HG03378 (cell line): ENCODE results near the gene SERPING1.

Experiments
- ATAC-seq: cut with Tn5 transposase; IDR thresholded peaks from one replicate; pipeline ENCODE4 v1.9.1; 2021; ENCODE audit warnings: mild to moderate bottlenecking, moderate library complexity; ENCODE audit not compliant: unreplicated experiment

SERPING1 gene

DNA sequence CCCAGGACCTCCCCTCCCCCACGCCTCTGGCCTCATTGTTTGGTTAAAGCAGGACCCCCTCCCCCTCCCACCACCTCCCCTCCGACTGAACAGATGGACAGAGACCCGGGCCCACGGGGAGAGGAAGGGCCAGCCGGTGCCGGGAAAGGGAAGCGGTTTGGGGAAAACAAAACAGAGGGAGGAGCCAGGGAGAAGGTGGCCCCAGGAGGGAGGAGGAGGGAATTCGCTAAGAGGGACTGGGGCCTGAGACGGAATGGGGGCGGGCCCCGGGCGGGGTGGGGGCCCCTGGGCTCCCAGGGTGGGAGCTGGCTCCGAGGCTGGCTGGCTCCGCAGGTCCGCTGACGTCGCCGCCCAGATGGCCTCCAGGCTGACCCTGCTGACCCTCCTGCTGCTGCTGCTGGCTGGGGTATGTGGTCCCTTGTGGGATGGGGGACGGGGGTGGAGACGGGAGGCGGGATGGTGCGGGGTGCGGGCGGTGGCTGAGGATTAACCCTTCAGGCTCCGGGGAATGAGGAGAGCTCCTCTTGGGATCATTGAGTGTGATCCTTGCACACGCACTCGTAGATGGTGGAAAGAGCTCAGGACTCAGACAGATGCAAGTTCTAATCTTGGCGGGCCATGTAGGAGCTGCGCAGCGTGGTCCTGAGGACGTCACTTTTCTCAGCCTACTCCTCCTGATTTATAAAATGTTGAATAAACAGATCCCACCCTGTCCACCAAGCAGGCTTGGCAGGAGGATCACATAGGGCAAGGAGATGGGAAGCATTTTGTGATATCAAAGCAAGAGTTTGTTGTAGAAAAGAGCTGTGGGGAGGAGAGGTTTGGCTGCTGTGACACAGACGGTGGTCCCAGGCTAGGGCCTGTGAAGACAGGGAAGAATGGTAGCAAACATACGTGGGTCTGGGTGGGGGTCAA lies 688 bp downstream of the SERPING1 start:
- ATAC-seq = no peak

DNA sequence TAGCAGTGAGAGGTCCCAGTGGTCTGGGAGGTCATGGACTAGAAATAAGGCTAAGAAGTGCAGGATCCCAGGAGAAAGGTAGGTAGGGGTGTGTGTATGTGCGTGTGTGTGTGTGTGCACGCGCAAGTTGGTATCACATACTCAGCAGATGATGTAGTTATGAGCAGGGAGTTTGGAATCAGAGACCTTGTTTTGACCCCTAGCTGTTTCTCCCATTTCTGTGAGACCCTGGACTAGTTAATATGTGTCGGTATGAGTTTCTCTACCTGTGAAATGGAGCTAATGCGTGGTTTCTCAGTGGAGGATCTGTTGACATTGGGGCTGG lies 1.3 kb downstream of the SERPING1 start:
- ATAC-seq = no peak

DNA sequence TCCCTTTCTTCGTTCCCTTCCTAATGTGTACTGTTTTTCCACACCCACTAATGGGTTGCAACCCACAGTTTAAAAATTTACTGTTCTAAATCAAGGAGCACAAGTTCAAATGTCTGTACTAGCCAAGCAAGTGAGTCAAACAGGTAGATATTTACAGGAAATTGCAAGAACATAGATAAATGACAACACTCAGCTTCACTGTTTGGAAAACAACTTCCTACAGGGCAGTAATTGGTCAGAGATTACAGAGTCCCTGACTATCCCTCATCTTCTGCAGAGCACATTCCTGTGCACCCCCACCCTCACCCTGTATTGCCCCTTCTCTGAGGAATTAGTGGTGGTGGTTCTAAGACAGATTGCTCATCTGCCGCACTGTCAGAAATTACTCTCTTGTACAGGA lies 1.9 kb downstream of the SERPING1 start:
- no peak for ATAC-seq

DNA sequence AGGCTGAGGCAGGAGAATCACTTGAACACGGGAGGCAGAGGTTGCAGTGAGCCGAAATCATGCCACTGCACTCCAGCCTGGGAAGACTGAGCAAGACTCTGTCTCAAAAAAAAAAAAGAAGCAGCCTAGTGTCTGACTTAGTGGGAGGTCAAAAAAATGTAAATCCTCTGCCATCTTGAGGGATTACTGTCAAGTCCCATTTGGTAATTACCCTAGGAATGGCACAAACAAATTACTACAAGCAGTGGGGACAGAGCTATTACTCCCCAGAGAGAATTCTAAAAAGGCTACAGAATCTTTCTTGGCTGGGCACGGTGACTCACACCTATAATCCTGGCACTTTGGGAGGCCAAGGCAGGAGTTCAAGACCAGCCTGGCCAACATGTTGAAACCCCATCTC lies 3.8 kb downstream of the SERPING1 start:
- ATAC-seq = no peak

DNA sequence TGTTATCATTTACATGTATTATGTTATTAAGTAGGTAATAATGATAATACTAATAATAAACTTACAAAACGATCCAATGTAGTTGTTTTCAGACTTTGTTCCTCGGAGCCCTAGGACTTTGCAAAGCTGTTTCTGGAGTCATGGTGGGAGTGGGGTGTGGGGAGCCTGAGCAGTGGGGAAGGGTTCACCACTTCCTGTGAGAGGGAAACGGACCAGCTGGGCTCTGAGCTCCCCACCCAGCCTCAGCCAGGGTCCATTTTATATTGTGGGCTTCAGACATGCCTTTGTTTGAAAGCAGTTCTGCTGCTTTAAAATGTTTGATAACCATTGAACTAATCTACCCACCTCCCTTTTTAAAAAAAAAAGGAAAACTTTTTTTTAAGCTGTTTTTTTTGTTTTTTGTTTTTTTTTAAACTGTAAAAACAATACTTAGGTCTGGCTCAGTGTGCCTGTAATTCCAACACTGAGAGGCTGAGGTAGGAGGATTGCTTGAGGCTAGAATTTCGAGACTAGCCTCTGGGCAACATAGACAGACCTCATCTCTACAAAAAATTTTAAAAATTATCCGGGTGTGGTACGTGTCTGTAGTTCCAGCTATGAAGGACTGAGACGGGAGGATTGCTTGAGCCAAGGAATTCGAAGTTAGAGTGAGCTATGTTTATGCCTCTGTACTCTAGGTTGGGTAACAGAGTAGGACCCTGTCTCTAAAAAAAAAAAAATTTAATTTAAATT lies 7.0 kb downstream of the SERPING1 start:
- ATAC-seq = no peak

DNA sequence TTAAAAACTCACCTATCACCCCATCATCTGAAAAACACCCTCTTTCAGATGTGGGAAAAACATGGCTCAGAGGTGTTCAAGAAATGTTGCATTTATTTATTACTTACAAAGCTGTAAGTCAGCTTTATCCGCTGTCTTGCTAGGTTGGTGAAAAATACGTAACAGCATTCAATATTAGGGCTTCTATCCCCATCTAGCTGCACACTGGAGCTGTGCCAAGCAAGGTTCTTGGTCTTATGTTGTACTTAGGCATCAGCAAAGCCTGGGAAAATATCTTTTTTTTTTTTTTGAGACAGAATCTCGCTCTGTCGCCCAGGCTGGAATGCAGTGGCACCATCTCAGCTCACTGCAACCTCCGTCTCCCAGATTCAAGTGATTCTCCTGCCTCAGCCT lies 7.5 kb downstream of the SERPING1 start:
- no peak for ATAC-seq

DNA sequence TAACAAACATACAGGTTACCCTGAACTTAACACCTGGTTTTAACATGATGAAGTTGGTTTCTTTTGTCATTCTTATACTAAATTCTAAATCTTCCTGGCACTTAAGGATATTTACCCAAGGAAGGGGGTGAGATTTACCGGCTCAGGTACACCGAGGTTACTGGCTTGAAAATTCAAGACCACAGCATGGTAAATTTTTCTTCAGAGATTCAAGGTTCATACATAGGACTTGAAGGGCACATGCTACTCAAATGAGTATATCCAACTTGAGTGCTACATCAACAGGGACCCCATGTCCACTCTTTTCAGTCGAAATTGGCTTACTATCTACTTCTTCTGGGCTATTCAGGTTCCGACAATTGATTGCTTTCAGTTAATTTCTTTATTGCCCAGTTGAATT lies 12.7 kb downstream of the SERPING1 start:
- ATAC-seq = no peak

DNA sequence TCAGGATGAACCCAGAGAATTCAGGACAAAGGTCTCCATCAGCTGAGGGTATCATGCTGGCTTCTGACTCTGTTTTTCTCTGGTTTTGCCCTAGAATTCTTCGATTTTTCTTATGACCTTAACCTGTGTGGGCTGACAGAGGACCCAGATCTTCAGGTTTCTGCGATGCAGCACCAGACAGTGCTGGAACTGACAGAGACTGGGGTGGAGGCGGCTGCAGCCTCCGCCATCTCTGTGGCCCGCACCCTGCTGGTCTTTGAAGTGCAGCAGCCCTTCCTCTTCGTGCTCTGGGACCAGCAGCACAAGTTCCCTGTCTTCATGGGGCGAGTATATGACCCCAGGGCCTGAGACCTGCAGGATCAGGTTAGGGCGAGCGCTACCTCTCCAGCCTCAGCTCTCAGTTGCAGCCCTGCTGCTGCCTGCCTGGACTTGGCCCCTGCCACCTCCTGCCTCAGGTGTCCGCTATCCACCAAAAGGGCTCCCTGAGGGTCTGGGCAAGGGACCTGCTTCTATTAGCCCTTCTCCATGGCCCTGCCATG lies 16.8 kb downstream of the SERPING1 start:
- no peak for ATAC-seq

DNA sequence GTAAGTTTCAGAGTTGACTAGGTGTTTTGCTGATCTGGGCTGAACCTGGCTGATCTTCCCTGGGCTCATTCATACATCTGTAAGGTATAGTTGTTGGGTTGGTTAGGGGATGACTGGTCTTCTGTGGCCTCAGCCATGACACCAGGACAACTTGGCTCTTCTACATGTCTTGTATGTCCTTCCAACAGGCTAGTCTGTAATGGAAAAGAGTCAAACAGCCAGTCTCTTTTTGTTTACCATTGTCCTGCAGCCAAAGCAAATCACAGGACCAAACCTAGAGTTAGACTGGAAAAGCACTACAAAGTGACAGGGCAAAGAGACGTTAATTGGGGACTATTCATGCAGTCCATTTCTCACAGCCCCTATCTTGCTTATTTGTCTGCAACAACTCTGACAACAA lies 17.8 kb downstream of the SERPING1 start:
- ATAC-seq = no peak

DNA sequence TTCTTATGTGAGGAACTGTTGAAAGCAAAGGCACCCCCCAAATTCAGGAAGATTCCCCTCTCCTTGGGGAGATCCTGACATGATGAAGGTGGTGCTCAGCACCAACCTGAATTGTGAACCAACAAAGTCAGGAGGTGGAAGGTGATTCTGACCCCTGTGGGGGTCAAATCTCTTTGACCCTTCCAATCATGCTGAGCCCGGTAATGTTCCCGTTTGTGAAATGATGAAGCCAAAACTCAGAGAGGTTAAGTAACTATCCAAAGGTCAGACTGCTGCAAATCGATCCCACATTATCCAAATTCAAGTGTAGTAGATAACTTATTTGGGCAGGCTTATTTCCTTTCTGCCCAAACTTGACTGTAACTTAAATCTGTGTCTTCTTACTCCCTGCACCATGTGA lies 19.1 kb downstream of the SERPING1 start:
- ATAC-seq = no peak

DNA sequence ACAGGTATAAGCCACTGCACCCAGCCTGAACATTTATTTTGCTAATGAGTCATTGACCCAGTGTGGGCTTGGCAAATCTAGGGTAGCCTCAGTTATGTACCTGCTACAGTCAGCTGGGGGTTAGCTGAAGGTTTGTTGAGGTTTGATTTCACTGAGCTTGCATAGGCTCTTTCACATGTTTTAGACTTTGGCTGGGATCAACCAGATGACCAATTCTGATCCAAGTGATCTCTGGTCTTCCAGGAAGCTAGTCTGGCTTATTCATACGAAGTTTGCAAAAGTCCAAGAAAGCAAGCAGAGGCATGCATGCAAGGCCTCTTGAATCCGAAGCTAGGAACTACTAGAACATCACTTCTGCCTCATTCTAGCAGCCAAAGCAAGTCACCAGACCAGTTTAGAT lies 21.0 kb downstream of the SERPING1 start:
- no peak for ATAC-seq

DNA sequence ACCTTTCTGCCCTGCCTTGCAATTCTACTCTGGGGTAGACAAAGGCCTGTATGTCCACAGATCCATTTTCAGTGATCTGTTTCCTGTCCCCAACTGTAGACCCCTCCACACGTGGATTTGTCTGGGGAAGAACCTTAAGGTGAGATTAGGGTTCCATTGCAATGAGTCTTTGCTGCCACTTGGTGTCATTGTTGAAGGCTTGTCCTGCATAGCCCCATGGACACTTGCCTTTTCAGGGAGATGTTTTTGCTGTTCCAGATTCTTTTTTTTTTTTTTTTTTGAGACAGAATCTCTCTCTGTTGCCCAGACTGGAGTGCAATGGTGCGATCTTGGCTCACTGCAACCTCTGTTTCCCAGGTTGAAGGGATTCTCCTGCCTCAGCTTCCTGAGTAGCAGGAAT lies 21.8 kb downstream of the SERPING1 start:
- no peak for ATAC-seq

DNA sequence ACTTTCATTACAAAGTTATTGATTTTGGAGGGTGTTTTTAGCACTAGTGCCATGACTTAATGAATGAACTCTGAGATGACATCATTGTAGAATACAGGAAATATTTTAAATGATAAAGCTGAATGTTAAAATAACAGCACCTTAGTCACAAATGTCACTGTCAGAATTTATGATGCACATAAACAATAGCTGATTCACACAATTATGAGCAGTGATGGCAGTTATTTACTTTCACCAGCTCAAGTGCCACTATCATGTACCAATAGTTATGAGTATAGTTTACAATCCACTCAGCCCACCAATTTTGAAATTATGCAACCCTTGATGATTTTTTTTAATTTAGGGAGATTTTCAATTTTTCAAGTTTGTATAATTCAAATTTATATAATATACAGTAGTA lies 23.0 kb downstream of the SERPING1 start:
- no peak for ATAC-seq

DNA sequence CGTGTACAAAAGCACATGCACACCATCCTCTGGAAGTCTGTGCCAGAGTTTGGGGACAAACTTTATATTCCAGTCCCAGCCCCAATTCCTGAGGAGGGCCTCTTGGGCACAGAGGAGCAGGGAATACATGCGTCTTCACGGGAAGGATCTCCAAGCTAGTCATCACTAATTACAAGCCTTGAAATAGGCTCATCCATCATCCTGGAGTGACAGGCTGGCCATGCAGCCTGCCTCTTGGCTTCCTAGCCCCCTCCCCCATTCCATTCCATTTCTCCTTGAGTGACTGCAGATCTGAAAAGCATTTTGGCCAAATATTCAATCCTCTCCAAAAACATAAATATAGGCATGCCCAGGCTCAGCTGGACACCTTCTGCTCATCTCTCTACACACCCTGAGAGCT lies 24.8 kb downstream of the SERPING1 start:
- no peak for ATAC-seq

DNA sequence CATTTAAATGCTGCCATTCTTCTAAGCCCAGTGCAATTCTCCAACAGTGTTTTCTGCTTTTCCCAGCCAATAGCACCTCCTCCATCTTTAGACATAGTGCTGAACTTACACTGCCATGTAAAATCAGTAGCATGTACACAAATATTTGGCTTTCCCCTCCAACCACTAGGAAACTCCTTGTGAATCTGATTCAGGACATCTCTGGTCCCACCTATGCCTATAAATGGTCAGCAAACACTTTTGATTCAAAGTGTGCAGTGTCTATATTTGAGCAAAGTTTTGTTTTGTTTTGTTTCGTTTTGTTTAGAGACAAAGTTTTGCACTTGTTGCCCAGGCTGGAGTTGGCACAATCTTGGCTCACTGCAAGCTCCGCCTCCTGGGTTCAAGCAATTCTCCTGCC lies 27.4 kb downstream of the SERPING1 start:
- ATAC-seq = no peak

DNA sequence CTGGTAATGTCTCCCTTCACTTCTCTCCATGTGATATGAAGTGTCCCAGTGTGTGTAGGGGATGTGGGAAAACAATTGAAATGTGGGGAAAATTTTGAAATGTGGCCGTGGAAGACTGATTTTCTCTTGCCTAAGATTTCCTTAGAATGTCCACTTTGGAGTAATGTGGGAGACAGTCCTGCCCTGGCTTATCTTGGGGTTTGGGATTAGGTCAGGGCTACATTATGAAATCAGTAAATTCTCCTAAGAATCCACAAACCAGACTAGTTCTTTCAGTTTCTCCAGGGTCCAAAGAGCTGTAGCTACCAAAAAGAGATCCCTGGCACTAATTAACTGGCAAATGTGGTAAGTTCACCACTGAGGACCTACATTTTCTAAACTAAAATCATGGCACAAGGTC lies 29.4 kb downstream of the SERPING1 start:
- no peak for ATAC-seq

DNA sequence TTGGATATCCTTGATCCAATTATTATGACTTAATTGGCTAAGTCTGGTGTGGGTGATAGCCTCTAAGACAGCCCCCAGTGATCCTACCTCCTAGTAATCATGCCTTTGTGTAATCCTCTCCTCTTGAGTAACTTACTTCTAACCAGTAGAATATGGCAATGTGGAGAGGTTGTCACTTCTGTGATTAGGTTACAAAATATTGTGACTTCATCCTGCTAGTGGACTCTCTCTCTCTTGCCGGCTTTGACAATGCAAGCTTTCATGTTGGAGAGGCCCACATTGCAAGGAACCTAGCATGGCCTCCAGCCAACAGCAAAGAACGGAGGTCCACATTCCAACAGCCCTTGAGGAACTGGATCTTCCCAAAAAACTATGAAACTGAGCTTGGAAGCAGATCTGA lies 32.7 kb downstream of the SERPING1 start:
- ATAC-seq = no peak

DNA sequence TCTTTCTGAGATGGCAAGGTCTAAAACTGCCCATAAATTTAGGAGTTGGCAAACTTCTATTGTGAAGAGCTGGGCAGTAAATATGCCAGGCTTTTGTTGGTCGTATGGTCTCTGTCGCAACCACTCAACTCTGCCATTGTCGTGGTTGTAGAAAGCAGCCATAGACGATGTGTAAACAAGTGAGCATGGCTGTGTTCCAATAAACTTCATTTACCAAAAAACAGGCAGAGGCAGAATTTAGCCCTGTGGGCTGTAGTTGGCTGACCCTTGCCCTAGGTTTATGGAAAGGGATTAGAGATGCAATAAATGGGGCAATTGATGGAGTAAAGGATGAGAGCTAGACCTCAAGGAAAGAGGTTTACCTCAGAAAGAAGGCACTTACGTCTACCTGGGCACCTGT lies 34.6 kb downstream of the SERPING1 start:
- ATAC-seq = no peak

DNA sequence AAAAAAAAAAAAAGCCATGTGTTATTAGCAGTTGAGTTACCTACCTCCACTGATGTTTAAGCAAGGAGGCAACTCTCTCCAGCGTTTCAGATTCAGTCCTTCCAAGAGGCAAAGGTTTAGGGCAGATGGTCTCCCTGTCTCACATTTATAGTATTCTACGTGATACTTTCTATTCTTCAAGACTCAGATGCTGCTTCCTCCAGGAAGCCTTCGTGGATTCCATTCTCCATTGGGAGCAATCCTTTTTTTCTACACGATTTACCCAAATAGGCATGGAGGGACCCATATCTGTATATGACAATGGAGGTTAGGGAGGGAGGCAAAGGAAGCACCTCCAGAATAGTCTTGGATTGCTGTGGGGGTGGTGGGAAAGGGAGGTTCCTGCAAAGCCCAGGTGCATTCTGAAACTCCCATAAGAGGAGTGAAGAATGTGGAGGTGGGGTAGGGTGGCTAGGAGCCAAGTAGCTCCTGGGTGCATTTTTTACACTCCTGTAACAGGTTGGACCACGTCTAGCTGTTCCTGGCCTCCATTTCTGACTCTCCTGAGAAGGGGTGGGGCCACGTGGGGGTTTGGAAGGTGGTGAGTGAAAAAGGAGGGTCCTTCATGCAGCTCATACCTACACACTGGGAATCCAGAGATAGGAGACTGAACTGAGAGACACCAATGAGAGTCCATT lies 36.0 kb downstream of the SERPING1 start:
- ATAC-seq = no peak

DNA sequence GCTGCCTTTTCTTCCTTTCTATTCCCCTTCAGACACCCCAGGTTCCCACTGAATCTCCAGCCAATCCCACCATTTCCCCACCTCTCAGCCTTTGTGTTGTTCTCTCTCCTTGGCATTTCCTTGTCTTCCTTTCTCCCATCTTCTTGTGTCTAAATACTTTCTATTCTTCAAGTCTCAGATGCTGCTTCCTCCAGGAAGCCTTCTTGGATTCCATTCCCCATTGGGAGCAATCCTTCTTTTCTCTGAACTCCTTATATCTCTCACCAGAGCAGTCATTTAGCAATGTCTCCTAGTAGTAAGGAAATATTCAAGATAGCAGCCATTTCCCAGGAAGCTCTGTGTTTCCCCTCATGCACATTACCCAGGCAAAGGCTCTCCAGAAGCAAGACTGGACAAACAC lies 36.8 kb downstream of the SERPING1 start:
- no peak for ATAC-seq

DNA sequence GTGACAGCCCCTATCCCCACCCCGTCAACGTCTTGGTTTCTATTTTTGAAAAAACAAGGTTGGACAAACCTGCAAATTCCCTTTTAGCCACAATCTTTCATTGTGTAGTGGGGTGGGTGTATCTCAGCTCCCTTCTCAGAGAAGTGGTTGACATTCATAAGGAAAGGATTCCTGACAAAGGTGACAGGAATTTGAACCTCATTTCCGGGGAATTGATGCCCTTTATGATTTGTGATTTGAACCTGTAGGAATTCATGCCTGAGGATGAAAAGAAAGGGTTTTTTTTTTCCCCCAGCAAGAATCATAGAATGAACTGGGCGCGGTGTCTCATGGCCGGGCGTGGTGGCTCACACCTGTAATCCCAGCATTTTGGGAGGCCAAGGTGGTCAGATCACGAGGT lies 37.8 kb downstream of the SERPING1 start:
- no peak for ATAC-seq

DNA sequence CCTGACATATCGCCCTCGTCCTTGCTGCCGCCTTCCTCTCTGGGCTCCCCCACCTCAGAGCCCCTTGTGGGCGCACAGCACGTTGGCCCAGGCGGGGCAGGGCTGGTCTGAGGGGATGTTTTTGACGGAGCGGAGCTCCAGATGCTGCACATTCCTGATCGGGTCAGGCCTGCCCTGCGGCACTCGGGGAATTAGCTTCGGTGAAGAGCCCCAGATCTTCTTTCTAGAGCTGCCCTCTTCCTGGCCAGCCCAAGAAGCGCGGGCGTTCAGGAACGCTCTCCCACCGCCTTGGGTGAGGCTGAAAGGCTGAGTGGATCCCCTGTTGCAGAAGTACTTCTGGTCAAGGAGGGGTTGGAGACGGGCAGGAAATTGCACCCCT lies 40.1 kb downstream of the SERPING1 start:
- ATAC-seq = no peak
